GM18951 (cell line): ENCODE measurements around the gene EGFR.

Source experiments
- POLR2A ChIP-seq: IDR thresholded peaks from 4 replicates; pipeline ENCODE4 v1.6.1; 2011; ENCODE audit warnings: mild to moderate bottlenecking; ENCODE audit not compliant: insufficient read length, insufficient read depth; ENCODE audit errors: extremely low read depth
- in situ Hi-C: fragments of 300-500 bp; cut with MboI; formaldehyde crosslinking; loops from one replicate; pipeline ENCODE4 v1.12.0; 2022; ENCODE audit warnings: low sequenced_read_pairs, mixed read lengths, inconsistent platforms; ENCODE audit not compliant: unreplicated experiment

The EGFR gene

DNA sequence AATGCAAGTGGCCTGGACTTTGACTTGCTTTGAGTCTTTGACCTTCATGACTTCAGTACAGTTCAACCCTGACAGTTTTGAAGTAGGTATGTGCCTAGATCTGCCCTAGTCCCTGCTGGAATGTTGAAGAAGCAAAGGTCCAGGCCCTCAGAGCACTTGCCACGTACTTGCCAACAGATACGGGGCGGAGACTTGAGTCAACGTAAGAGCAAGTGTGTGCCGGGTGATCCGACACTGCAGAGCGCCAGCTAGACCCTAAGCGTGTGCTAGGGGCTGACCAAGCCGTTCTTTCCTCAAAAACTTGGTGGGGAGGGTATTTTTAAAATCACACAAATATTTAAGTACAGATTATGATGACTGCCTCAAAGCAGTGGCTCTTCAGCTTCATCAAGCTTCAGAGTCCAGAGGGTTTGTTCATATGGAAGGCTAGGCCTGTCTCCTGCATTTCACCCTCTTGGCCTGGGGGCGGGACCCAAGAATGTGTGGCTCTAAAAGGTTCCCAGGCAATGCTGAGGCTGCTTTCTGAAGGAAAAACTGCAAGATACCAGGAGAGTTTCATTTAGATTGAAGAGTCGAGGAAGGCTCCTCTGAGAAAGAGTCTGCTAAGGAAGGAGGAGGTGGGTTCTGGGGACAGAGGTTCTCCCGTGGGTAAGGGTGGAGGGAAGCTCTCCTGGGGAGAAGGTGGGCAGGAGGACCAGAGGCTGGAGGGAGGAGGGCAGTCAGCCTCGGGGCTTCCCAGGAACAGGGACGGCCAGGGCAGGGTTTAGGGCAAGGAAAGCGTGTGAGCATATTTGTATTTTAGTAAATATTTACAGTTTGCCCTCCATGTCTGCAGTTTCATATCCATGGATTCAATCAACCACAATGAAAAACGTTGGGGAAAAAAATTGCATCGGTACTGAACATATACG lies 160.3 kb downstream of the EGFR start:
- in situ Hi-C loops = no loop called here

DNA sequence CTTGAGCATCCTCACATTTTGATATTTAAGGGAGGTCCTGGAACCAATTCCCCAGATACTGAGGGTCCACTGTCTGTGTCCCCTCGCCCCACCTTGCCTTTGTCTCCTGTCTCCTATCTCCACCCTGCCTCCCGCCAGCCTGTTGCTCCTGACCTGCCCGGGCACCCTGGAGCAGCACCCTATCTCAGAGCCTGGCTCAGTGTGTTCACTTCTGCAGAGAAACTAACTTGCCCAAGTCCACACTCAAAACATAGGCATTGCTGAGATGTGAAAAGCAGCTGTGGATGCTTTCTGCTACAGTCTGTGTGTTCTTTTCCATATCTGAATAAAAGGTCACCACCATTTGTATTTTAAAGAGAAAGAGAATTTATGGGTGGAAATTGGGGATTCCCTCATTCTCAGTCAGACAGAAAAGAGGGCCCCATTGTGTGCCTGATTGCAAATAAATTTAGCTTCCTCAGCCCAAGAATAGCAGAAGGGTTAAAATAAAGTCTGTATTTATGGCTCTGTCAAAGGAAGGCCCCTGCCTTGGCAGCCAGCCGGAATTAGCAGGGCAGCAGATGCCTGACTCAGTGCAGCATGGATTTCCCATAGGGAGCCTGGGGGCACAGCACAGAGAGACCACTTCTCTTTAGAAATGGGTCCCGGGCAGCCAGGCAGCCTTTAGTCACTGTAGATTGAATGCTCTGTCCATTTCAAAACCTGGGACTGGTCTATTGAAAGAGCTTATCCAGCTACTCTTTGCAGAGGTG lies 161.3 kb downstream of the EGFR start:
- in situ Hi-C loops = no loop called here
- TF ChIP-seq POLR2A = no peak

More for the DNA sequence above, 160.3 kb downstream of the EGFR start:
- no peak for TF ChIP-seq POLR2A

DNA sequence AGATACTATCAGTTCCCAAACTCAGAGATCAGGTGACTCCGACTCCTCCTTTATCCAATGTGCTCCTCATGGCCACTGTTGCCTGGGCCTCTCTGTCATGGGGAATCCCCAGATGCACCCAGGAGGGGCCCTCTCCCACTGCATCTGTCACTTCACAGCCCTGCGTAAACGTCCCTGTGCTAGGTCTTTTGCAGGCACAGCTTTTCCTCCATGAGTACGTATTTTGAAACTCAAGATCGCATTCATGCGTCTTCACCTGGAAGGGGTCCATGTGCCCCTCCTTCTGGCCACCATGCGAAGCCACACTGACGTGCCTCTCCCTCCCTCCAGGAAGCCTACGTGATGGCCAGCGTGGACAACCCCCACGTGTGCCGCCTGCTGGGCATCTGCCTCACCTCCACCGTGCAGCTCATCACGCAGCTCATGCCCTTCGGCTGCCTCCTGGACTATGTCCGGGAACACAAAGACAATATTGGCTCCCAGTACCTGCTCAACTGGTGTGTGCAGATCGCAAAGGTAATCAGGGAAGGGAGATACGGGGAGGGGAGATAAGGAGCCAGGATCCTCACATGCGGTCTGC lies 162.2 kb downstream of the EGFR start:
- no peak for TF ChIP-seq POLR2A
- in situ Hi-C loops = no loop called here

DNA sequence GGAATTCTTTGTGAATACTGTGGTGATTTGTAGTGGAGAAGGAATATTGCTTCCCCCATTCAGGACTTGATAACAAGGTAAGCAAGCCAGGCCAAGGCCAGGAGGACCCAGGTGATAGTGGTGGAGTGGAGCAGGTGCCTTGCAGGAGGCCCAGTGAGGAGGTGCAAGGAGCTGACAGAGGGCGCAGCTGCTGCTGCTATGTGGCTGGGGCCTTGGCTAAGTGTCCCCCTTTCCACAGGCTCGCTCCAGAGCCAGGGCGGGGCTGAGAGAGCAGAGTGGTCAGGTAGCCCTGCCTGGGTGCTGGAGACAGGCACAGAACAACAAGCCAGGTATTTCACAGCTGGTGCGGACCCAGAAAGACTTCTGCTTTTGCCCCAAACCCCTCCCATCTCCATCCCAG lies 162.9 kb downstream of the EGFR start:
- TF ChIP-seq POLR2A = no peak
- in situ Hi-C loops = no loop called here

DNA sequence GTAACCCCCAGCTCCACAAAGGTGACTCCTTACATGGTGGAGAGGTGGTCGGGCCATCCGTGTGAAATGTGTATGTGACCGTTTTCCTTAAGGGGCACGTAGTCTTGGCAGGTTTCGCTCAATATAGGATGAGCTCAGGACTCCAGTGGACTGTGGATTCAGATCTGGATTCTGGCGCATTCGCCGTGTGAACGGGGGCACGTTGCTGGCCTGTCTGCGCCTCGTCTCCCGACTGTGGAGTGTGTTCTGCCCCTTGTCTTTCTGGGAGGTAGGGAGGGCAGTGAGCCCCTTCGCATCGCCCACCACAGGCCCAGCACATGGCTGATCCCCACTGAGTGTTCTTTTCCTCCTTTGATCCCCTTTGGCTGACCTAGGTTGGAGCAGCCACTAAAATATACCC lies 165.1 kb downstream of the EGFR start:
- no peak for TF ChIP-seq POLR2A

DNA sequence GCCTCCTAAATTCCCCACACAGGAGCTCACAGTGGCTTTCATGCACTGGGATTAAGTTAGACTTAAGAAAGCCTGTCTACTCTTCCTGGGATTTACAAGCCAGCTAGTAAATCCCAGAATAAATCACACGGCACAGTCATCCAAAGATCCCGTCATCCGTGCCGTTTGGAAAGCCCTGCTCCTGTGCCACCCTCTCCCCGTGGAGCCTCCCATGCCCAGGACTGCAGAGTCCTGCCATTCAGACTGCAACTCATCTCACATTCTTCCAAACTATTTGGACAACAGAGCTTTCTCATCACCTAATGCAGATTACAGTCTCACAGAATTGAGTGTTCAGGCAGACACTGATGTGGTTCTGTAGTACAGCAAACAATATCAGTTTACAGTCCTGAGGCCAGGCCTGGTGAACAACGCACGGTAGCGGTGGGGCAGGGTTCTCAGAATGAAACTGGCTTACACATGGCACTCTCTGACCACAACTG lies 166.5 kb downstream of the EGFR start:
- no peak for TF ChIP-seq POLR2A
- in situ Hi-C loops = no loop called here

More for the DNA sequence above, 165.1 kb downstream of the EGFR start:
- in situ Hi-C loops = no loop called here

DNA sequence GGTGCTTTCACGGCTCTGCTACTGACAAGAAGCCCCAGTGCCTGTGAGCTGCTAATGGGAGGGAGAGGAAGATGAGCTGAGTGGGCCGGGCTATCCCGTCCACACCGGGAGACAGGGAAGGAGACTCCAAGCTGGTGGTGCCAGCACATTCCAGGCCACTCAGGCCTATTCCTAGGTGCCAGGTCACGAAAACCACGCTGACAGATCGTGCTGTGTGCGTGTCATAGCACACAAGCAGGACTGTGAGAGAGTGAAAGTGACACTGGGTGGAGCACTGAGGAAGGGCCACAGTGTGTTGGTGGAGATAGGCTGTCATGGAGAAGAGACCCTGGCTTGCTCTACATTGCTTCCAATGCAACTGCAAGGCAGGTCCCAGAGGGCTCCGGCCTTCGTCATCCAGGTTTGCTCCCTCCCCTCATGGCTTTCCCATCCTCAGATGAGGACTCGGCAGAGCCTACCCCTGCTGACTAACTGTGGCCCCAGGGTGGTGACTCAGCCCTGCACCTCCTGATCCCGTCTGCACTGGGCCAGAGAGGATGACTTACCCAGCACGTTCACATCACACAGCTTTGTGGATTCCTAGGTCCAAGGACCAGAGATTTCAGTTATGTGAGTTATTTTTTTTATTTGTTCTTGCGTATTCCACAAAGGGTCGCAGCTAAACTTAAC lies 167.3 kb downstream of the EGFR start:
- in situ Hi-C loops = no loop called here
- no peak for TF ChIP-seq POLR2A

DNA sequence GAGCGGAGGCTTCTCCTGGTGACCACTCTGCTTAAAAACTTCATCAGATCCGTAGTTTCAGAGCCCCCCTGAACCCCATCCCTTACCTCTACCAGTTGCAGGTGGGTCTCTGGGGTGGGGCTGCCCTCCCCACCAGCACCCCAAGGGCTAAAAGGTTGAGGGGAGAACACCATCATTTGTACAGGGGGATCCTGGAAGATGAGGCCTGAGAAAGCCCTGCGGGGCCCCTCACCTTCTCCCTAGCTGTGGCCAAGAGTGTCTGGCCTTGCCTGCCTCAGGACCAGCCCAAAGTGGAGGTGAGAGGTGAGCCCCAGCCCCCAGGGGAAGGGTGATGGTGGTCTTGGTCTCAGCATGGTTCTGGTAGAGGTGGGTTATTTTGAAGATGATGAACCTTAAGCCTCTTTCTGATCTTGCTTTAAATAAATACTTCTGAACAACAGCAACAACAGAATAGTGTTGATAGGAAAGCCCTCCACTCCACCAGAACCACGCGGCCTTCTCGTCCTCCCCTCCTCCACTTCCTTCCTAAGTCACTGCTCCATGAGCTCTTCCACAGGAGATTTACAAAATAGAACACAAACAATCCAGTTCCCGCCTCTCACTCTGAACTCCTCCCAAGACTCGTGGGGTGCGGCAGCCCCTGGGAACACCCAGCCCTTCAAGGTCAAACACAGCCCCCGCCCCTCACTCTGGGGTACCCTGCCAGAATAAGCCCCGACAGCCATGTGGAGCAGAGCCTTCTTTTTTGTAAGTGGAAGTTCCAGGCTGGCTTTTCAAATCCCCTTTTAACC lies 169.1 kb downstream of the EGFR start:
- no peak for TF ChIP-seq POLR2A
- in situ Hi-C loops = no loop called here

DNA sequence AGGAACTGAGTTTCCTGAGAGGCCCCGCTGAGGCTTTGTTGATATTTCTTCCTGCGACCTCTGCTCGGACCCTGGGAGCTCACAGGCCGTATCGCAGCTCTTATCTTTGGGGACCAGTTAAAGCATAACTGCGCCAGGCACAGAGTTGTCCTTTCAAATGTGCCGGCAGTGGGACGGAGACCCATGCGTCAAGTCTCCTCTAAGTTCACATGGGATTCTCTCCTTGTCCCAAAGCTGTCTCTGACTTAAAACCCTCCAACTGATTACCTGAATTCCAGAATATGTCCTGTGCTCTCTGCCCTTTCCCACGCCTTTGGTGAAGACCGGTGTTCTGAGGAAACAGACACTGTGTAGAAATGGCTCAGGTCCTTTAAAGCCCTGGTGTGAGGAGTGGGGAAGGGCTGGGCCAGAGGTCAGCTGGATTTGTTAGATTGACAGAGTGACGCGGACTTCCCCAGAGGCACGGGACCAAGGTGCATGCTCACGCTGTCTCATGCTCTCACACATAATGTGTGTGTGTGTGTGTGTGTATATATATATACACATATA lies 169.8 kb downstream of the EGFR start:
- TF ChIP-seq POLR2A = no peak
- in situ Hi-C loops = no loop called here

DNA sequence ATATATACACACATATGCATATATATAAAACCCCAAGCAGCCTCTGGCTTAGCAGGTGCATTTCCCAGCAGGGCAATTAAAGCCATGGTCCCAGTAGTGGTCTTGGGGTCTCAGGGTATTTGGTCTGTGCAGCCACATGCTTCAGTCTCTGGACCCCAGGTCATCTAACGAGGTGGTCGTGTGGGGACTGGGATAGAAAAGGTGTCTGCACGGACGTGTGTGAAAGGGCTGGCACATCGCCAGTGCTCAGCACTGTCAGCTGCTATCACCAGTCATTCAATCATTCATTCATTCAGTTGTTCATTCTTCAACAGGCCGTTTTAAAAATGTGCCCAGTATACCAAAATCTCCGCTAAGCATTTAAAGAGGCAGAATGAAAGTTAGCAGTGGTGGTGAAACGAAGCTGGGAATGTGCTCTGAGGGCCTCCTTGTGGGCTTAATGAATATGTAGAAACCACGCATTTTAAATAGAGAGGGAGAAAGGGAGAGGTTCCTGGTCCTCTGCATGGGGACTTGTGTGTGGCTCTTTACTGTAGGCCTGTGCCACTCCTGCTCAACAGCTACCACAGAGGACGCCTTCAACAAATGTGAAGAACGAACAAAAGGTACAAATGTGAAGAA lies 170.4 kb downstream of the EGFR start:
- TF ChIP-seq POLR2A = no peak
- in situ Hi-C loops = no loop called here

DNA sequence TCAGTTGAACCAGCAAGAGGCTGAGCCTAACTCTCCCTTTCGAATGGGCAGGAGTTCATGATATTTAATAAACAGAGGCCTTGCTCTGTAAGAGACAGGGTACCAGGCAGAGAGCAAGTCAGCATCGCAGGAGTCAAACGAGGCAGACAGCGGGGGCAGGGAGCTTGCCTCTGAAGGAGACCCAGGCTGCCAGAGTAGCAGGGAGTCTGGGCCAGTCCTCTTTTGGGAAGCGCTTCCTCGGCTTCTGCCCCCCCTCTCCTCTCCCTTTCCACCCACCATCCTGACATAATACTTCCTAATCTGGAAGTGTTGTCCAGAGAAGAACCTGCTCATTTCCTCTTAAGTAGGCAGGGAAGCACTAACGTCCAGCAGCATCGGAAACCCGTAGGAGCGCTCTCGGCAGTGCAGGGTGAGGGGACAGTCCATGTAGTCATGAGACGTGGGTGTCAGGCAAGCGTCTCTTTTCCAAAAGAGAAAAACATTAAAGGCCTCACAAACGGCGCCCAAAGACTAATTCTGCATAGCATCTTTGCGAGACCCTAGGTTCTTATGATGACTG lies 171.1 kb downstream of the EGFR start:
- in situ Hi-C loops = no loop called here
- no peak for TF ChIP-seq POLR2A

DNA sequence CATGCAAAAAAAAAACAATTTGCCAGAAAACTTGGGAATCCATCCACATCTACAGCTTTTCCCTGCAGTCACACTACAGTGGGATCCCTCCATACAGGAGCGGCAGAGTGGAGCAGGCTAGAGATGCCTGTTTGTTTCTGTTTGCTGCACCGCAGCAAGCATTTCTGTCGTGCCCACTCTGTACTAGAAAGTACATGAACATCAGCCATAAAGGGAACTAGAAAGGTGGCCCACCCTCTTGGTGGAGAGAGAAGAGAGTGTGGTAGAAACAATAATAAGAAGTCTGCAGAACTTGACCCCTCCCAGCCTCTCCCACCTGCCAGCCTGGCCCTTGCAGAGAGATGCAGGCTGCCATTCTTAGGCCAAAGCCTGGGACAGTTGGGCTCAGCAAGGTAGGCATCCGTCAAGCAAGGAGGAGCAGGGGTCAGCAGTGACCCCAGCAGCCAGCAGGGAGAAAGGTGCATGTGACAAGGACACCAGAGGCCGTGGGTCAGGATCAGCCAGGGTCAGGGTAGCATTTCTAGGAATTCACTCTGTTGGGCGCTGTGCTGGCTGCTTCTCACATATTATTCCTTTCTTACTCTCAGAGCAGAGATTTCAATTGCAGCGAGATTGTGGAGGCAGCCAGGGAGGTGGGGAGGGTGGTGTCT lies 171.8 kb downstream of the EGFR start:
- TF ChIP-seq POLR2A = no peak
- in situ Hi-C loops = no loop called here
